PFSK-1 (cell line): Measurements from ENCODE around the gene LIMS2.
A peak's percentile ranks its signal among the peaks of the same experiment; 100 is the strongest.

Source experiments
- FOXP2 ChIP-seq: optimal IDR thresholded peaks from 2 replicates; pipeline ENCODE3; 2011; ENCODE audit warnings: borderline replicate concordance, control low read depth, inconsistent platforms; ENCODE audit not compliant: insufficient read depth; ENCODE audit errors: extremely low read length, extremely low read depth
- POLR2AphosphoS5 ChIP-seq: IDR thresholded peaks from 2 replicates; pipeline ENCODE4 v1.6.1; 2012; ENCODE audit warnings: low read depth, mild to moderate bottlenecking, control low read depth, low read length, moderate library complexity
- SIN3A ChIP-seq: IDR thresholded peaks from 2 replicates; pipeline ENCODE4 v1.6.1; 2012; ENCODE audit warnings: mild to moderate bottlenecking, low read length, moderate library complexity, borderline replicate concordance; ENCODE audit not compliant: insufficient read depth
- TAF1 ChIP-seq: IDR thresholded peaks from 2 replicates; pipeline ENCODE4 v1.6.1; 2012; ENCODE audit warnings: low read length, control low read depth, borderline replicate concordance; ENCODE audit not compliant: insufficient read depth
- TF ChIP-seq, protein P1 (sequence below), 2 experiments: IDR thresholded peaks; 2 replicates each; pipeline versions ENCODE4 v1.6.1 to v1.8.0; 2011 to 2012; ENCODE audit warnings: low read depth in 2 of 2, low read length in 2 of 2, control low read depth in 1 of 2, inconsistent platforms in 1 of 2, mild to moderate bottlenecking in 1 of 2, moderate library complexity in 1 of 2; ENCODE audit not compliant: insufficient read depth in 1 of 2

LIMS2 gene

DNA sequence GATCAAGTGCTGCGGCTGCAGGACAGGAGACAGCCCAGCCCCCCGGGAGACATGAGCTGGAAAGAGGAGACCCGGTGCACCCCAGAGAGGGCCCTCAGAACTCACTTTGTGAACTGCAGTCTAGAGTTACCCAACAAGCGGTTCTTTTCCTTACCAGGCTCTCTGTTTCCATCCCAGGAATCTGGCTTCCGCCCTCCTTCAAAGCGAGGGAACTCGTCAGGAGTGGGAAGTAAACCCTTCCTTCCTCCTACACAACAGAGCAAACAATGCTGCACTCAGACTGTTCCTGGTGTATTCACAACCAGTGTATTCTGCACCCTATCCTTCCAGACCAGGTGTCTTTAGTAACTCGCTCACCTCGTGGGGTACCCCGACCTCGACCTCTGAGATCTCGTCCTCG, 34.0 kb upstream of the LIMS2 start:
- TF ChIP-seq FOXP2 (no peak), SIN3A (no peak), POLR2AphosphoS5 (no peak), TAF1 (no peak)
- TF ChIP-seq, protein P1, sequence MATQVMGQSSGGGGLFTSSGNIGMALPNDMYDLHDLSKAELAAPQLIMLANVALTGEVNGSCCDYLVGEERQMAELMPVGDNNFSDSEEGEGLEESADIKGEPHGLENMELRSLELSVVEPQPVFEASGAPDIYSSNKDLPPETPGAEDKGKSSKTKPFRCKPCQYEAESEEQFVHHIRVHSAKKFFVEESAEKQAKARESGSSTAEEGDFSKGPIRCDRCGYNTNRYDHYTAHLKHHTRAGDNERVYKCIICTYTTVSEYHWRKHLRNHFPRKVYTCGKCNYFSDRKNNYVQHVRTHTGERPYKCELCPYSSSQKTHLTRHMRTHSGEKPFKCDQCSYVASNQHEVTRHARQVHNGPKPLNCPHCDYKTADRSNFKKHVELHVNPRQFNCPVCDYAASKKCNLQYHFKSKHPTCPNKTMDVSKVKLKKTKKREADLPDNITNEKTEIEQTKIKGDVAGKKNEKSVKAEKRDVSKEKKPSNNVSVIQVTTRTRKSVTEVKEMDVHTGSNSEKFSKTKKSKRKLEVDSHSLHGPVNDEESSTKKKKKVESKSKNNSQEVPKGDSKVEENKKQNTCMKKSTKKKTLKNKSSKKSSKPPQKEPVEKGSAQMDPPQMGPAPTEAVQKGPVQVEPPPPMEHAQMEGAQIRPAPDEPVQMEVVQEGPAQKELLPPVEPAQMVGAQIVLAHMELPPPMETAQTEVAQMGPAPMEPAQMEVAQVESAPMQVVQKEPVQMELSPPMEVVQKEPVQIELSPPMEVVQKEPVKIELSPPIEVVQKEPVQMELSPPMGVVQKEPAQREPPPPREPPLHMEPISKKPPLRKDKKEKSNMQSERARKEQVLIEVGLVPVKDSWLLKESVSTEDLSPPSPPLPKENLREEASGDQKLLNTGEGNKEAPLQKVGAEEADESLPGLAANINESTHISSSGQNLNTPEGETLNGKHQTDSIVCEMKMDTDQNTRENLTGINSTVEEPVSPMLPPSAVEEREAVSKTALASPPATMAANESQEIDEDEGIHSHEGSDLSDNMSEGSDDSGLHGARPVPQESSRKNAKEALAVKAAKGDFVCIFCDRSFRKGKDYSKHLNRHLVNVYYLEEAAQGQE (IDR thresholded peaks at IDR 0.05; ENCODE audit: insufficient read depth in 1 of 2, low read depth in 2 of 2, low read length in 2 of 2): no peak

DNA sequence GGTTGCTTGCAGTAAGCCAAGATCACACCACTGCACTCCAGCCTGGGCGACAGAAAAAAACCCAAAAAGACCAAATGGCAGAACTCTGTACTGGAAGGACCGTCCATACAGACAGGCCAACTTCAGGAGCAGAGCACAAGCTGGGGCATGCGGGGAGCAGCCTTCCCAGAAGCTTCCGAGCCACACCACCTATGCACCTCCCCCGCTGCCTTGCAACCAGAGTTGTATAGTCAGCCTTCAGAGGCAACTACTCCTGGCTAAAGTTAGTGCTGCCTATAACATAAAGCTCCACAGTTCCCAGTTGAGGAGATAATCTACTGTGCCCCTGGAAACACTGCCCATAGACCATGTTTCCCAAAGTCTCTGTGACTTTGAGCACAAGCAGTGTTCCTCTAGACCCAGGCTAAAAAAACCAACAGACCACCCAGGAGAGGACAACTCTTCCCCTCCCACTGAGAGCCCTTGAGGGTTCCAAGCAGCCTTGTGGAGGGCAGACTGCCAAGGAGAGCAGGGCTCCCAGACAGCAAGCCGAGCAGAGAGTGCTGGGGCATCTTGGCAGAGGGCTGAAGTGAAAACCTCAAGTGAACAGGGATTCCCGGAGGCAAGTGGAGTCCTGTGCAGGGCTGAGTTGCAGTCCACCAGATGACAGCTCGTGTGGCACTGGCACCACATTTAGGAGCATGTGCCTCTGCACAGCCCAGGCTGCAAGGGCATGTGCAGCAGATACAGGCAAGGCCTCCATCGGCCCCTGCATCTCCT, 32.7 kb upstream of the LIMS2 start:
- TF ChIP-seq, protein P1 (IDR thresholded peaks at IDR 0.05; ENCODE audit: insufficient read depth in 1 of 2, low read depth in 2 of 2, low read length in 2 of 2): no peak
- no peak for TF ChIP-seq TAF1
- TF ChIP-seq POLR2AphosphoS5: no peak
- no peak for TF ChIP-seq SIN3A
- TF ChIP-seq FOXP2: no peak

DNA sequence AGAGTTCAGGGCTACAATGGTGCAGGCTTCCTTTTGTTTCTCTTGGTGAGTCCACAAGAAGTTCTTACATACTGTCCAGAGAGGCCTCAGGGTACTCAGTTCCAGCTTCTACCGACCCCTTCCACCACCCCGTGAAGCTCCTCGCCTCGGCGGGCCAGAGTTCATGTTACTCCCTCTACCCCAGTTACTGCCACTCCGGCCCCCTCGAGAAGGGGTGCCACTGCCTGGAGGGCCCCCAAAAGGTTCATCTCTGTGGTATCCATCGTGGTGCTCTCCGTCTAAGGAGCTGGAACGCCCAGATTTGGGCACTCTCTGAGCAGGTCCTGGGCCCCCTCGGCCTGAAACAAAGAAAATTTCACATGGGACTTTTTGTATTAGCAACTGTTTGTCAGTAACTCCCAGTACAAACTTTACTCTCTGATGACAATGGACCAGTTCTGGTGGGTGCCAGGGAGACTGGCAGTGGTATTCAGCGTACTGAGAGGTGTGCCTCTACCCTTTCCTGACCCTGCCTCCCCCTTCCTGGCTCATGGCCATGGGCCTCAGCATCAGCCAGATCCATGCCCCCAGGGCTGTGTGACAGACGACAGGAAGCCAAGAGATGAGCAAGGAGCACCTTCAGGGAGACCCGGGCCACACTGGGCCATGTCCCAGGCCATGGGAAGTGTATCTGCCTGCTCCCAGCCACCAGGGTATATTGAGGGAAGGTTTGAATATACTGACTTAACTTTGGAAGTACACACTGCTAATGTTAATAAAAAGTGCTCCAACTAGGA, 31.1 kb upstream of the LIMS2 start:
- TF ChIP-seq, protein P1 (IDR thresholded peaks at IDR 0.05; ENCODE audit: insufficient read depth in 1 of 2, low read depth in 2 of 2, low read length in 2 of 2): no peak
- TF ChIP-seq POLR2AphosphoS5 (no peak), FOXP2 (no peak), TAF1 (no peak), SIN3A (no peak)

DNA sequence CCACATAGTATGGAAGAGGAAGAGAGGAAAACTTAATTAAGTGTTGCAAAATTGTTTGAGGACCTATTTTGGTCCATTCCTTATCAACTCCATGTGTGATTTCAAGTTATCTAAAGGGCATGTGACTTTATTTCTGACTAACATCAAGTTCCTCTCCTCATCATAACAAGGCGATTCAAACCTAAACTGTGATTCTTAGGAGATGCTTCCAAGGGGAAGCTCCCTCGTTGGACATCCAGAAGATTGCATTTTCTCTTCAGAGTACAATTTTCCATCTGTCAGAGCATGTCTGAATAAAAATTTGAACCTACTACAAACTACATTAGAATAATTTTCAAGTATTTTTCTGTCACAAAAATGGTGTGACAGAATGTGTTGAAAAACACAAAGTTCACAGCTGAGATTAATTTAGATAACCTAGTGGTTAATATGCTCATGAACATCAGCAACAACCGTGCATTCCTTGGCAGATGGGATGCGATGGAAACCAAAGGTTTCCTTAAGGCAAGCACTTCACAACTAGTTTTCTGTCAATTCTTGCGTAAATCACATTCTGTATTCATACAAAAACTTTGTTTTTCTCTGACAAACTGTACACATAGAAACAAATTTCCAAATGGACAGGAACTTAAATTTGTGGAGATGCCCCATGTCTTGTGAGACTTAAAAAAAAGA, 30.2 kb upstream of the LIMS2 start:
- TF ChIP-seq SIN3A: no peak
- TF ChIP-seq, protein P1 (IDR thresholded peaks at IDR 0.05; ENCODE audit: insufficient read depth in 1 of 2, low read depth in 2 of 2, low read length in 2 of 2): no peak
- peak; percentile 18; the same call in 1 of the 2 replicates for TF ChIP-seq POLR2AphosphoS5
